IPS-11a (cell line): ENCODE data around the gene DFFA.
"Not testable (repeated sequence)": the region's sequence is repeated elsewhere in the genome, so short reads cannot be mapped to it uniquely, and the experiment has no call there.

Experiments
- H3K4me3 ChIP-seq: one replicate; pipeline ENCODE4 v1.5.1; 2013; ENCODE audit warnings: low read depth, low read length, control low read depth

The DFFA gene

GRCh38 chr1:10467078-10467477, 5.3 kb downstream of the DFFA start:
- H3K4me3 ChIP-seq = no peak overlapping the region

DNA sequence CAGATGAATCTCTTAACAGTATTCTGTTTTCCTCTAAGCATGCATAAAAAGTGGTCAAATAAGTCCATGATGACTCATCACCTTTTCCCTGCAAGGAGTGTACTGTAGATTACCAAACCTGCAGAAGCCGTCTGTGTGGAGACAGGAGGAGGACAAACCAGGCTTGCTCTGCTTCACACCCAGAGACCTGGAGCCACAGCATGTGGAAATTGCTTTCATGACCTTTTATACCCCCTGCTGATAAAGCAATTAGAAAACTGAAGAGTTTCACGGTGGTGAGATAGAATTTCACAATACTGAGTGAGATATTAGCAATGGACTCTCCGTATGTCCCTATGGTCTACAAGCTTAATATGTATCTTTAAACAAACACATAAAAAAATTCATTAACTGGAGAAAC, 13.1 kb downstream of the DFFA start:
- no peak overlapping the region for H3K4me3 ChIP-seq

GRCh38 chr1:10457875-10458274, 14.5 kb downstream of the DFFA start:
- no peak overlapping the region for H3K4me3 ChIP-seq

GRCh38 chr1:10457462-10457861, 14.9 kb downstream of the DFFA start:
- H3K4me3 ChIP-seq = not testable (repeated sequence)

DNA sequence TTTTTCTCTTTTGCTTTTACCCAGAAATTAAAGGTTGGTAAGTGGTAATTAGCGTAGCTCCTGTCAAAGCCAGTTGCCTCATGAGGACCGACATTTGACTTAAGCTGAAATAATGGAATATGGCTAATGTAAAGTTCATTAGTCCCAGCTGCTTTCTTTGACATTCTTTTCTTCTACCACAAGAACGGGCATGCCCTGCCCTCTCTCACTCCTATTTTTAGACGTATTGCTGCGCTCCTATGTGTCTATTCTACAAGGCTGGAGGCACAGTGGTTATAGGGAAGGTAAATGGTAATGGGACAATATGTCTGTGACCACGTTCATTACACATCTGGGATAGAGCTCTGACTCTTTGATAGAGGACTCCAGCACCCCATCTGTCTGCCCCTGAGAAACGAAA, 15.7 kb downstream of the DFFA start:
- H3K4me3 ChIP-seq = no peak overlapping the region

DNA sequence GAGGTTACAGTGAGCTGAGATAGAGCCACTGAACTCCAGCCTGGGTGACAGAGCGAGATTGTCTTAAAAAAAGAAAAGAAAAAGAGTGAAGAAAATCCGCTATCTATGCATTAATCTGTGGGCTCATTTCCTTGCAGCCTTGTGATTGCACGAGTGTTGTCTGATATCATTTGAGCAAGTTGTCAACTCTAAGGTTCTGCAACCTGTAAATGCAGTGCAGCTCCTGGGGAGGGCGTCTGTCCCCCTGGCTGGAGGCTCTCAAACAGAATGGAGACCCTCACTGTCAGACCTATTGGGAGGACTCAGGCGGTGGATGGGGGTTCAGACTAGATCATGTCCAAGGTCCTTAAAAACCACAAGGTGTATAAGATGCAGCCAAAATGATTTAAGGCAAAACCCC, 16.3 kb downstream of the DFFA start:
- no peak overlapping the region for H3K4me3 ChIP-seq

DNA sequence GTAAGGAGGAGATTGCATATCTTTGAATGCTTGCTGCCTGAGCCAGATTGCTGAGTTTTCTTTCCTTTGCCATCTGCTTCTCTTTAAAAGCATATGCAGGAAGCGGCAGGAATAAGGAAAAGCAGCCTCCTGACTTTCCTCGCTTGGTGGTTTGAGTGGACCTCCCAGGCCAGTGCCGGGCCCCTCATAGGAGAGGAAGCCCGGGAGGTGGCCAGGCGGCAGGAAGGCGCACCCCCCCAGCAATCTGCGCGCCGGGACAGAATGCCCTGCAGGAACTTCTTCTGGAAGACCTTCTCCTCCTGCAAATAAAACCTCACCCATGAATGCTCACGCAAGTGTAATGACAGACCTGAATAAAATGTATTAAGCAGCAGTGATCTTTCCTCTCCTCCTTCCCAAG, 21.0 kb downstream of the DFFA start:
- H3K4me3 ChIP-seq = no peak overlapping the region

DNA sequence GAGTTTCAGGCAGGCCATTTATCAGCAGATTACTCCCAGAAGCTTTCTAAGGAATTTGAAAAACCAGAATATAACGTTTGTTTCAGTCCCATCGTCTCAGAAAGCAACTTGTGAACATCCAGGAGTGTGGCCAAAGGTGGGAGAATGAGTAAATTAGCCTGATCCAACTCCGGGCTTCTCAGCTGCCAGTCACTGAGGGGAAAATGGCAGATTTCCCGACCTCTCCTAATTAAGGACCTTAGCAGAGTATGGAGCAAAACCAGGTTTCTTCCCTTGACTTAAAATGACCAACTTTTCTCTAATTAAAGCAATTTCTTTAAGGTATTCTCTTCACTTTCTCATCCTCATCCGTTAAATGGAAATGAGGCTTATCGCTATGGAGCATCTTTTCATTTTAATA, 21.5 kb downstream of the DFFA start:
- H3K4me3 ChIP-seq = no peak overlapping the region

DNA sequence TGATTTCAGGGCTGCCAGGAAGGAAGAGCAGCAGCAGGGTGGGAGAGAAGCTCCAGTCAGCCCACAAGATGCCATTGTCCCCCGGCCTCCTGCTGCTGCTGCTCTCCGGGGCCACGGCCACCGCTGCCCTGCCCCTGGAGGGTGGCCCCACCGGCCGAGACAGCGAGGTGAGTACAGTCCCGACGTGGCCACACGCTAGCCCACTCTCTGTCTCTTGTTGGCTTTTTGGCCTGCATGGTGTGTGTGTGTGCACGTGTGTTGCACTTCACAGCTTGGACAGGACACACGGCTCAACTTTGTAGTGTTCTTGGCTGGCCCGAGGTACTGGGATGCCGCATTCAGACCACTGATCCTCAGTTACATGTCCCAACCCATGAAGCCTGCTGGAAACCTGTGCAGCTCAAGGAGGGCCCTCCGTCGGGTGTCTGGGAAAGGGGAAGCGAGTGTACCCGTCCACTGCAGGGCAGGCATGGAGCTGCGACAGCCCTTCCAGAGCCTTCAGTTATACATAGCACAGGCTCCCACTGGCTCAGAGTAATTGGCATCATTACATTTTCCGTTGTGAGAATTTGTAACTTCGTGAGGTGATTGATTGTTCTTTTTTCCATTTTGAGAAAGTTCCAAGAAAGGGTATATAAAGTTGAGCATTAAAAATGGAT, 22.0 kb downstream of the DFFA start:
- H3K4me3 ChIP-seq = no peak overlapping the region

GRCh38 chr1:10449751-10450150, 22.6 kb downstream of the DFFA start, which contains the start of gene CORT:
TSS of gene CORT (plus strand) at chr1:10450031. CDS start at chr1:10450224, 193 bp downstream.
- no peak within 1 kb of the TSS for H3K4me3 ChIP-seq

DNA sequence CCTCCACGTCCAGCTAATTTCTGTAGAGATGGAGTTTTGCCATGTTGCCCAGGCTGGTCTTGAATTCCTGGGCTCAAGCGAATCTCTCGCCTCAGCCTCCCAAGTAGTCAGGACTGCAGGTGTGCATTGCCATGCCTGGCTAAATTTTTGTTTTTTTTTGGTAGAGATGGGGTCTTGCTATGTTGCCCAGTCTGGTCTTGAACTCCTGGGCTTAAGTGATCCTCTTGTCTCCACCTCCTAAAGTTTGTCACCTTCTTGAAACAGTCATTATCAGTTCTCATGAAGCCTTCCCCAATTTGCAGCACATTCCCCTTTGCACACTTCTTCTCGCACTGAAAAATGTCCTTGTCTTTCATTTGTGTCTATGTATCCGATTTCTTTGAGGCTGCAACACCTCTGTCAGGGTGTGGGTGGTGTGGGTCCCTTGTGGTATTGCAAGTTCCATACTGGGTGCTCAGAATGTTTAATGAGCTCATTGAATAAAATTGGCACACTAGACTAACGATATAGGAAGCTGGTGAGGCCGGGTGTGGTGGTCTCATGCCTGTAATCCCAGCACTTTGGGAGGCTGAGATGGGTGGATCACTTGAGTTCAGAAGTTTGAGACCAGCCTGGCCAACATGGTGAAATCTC, 25.4 kb downstream of the DFFA start:
- H3K4me3 ChIP-seq = no peak overlapping the region

GRCh38 chr1:10444795-10445397, 27.4 kb downstream of the DFFA start:
- no peak overlapping the region for H3K4me3 ChIP-seq

GRCh38 chr1:10444248-10444647, 28.1 kb downstream of the DFFA start:
- H3K4me3 ChIP-seq = no peak overlapping the region

GRCh38 chr1:10440794-10441193, 31.5 kb downstream of the DFFA start:
- H3K4me3 ChIP-seq = no peak overlapping the region

DNA sequence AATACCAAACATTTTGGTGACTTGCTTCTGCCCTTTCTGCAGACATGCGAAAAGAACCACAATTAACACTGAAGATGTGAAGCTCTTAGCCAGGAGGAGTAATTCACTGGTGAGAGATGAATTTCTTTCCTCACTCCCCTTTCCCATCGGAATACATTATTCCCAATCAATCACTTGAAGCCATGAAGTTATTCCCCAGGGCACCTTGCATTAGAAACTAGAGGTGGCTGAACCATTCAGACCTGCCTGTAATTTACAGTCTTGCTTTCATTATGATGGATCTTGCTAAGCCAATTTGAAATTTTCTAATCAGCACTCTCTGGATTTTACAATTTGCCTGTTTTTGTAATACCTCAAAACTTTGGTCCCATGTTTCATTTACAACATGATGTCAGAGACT, 32.0 kb downstream of the DFFA start:
- H3K4me3 ChIP-seq = no peak overlapping the region

GRCh38 chr1:10438677-10439163, 33.6 kb downstream of the DFFA start:
- no peak overlapping the region for H3K4me3 ChIP-seq

DNA sequence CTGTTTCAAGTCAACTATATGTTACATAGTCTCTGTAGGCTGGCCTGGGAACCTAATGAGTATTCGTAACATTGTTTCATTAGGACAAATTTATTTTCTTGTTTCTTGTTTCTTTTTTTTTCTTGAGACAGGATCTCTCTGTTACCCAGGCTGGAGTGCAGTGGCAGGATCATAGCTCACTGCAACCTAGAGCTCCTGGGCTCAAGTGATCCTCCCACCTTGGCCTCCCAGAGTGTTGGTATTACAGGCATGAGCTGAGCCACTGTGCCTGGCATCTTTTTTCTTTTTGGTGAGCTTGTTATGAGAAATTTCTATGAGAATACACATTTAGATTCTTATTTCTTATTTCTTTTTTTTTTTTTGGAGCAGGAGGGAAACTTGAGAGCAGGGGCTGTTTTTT, 35.3 kb downstream of the DFFA start:
- H3K4me3 ChIP-seq = no peak overlapping the region

- H3K4me3 ChIP-seq = no peak overlapping the region
Observed at GRCh38 chr1:10434590-10434989, 37.7 kb downstream of the DFFA start.

DNA sequence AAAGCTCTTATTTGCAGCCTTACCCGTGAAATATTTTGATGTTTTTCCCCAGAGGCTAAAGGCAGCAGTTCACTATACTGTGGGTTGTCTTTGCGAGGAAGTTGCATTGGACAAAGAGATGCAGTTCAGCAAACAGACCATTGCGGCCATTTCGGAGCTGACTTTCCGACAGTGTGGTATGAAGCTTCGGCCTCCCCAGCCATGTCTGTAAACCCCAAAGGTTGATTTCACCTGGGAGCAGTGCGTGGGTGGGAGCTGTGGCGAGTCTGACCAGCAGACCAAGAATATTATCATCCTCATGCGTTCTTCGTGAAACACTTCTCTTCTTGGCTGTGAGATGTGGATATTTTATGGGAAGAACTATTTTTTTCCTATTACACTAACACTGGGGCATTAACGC, 38.5 kb downstream of the DFFA start:
- H3K4me3 ChIP-seq = no peak overlapping the region

- no peak overlapping the region for H3K4me3 ChIP-seq
Observed at GRCh38 chr1:10432910-10433700, 39.2 kb downstream of the DFFA start.

DNA sequence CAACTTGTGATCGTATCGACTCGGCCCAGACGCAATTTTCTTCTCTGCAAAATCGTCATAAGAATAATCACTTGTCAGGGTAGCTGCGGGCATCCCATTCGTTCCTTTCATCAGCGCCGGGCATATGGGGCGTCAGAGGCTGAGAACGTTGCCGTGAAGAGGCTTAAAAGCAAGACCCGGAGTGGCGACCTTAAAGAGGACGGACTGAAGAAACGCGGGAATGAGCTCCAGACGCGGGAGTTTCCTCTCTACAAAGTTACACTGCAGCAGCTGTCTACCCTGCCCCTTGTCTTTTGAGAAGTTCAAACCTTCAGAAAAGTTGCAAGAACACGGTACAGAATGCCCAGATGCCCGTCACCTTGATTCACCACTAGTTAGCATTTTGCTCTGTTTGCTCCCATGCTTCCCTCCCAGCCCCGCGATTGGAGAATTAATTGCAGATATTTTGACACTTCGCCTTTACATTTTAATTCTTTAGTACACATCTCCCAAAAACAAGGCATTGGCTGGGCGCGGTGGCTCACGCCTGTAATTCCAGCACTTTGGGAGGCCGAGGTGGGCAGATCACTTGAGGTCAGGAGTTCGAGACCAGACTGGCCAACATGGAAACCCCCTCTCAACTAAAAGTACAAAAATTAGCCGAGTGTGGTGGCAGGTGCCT, 41.1 kb downstream of the DFFA start:
- H3K4me3 ChIP-seq = peak overlapping the region; percentile 71
